WI38 (cell line): ENCODE results near the gene CYB5R3.
"Not testable (repeated sequence)": the region's sequence is repeated elsewhere in the genome, so short reads cannot be mapped to it uniquely, and the experiment has no call there.

Experiments
- H3K4me3 ChIP-seq: 2 replicates; pipeline ENCODE4 v1.5.1; 2011; ENCODE audit warnings: low read depth, mild to moderate bottlenecking, control low read depth, low read length
- TF ChIP-seq, protein P1 (sequence below): IDR thresholded peaks from 2 replicates; pipeline ENCODE4 v1.5.1; 2012; ENCODE audit warnings: low read depth, mild to moderate bottlenecking, control low read depth, low read length

The CYB5R3 gene

DNA sequence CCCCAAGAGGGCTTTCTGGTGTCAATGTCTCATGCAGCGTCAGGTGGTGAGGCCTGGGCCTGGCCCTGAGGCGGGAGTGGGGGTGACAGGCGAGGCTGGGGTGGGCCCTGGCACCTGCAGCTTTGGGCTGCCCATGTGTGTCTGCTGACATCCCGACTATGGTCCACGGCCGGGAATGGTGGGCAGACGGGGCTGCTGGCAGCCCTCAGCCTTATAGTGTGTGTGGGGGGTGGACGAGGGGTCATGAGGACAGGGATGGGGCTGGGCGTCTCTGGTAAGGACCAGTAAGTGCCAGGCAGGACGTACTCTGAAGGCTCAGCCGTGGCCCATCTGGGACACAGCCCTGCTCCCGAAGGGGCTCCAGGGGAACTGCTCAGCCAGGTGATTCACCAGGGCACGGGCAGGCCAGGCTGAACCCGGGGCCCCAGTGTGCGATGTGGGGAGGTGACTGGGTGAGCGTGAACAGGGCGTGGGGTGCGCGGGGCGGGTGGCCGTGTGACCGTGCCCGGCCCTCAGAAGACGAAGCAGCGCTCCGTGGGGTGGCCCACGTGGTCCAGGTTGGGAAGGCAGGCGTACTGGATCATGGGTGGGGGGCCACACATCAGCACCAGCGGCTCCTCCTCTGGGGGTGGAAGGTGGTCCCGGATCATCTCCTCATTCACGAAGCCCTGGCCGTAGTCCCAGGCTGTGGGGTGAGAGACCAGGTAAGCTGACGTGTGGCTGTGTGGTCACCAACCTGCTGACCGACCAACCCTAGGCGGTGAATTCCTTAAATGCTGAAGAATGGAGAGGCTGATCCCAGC is 29.7 kb downstream of the CYB5R3 start:
- TF ChIP-seq, protein P1, sequence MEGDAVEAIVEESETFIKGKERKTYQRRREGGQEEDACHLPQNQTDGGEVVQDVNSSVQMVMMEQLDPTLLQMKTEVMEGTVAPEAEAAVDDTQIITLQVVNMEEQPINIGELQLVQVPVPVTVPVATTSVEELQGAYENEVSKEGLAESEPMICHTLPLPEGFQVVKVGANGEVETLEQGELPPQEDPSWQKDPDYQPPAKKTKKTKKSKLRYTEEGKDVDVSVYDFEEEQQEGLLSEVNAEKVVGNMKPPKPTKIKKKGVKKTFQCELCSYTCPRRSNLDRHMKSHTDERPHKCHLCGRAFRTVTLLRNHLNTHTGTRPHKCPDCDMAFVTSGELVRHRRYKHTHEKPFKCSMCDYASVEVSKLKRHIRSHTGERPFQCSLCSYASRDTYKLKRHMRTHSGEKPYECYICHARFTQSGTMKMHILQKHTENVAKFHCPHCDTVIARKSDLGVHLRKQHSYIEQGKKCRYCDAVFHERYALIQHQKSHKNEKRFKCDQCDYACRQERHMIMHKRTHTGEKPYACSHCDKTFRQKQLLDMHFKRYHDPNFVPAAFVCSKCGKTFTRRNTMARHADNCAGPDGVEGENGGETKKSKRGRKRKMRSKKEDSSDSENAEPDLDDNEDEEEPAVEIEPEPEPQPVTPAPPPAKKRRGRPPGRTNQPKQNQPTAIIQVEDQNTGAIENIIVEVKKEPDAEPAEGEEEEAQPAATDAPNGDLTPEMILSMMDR, result no peak
- H3K4me3 ChIP-seq, result no peak overlapping the region

DNA sequence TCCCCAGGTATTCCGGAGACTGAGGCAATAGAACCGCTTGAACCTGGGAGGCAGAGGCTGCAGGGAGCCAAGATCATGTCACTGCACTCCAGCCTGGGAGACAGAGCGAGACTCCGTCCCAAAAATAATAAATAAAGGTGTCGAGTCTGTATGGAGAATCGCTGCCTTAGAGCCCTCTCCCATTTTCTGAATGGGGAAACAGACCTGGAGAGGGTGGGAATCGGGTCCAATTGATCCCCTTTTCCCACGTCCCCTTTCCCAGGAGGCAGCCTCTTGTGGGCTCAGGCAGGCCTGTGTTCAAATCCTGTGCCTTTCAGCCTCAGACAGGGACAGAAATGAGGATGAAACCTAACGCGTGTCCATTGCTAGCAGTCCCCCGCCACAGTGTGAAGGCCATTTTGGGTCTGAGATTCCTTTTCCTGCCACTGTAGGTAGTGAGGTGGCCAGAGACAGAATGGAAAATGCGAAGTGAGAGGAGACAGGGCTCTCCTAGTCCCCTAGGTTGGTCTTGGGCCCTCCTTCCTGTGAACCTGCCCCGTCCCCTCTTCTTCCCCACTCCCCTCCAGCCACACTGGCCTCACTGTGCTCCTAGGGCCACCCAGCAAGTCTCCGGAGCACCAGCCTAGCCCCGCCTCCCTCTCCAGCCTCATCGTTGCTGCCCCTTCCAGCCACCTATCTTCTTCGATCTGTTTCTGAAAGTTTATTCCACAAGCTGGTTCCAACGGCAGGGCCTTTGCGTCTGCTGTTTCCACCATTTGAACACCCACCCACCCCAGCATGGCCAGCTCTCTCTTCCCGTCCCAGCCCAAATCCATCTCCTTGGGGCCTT is 31.8 kb downstream of the CYB5R3 start:
- TF ChIP-seq, protein P1, result no peak
- no peak overlapping the region for H3K4me3 ChIP-seq

DNA sequence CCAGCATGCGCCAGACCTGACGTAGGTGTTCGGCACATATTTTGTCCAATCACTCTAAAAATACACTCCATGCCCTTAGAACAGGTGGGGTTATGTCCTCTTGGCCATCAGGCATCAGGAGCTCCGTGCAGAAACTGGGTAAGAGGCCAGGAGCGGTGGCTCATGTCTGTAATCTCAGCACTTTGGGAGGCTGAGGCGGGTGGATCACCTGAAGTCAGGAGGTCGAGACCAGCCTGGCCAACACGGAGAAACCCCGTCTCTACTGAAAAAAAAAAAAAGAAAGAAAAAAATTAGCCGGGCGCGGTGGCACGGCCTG is 33.4 kb downstream of the CYB5R3 start:
- not testable (repeated sequence) for H3K4me3 ChIP-seq

DNA sequence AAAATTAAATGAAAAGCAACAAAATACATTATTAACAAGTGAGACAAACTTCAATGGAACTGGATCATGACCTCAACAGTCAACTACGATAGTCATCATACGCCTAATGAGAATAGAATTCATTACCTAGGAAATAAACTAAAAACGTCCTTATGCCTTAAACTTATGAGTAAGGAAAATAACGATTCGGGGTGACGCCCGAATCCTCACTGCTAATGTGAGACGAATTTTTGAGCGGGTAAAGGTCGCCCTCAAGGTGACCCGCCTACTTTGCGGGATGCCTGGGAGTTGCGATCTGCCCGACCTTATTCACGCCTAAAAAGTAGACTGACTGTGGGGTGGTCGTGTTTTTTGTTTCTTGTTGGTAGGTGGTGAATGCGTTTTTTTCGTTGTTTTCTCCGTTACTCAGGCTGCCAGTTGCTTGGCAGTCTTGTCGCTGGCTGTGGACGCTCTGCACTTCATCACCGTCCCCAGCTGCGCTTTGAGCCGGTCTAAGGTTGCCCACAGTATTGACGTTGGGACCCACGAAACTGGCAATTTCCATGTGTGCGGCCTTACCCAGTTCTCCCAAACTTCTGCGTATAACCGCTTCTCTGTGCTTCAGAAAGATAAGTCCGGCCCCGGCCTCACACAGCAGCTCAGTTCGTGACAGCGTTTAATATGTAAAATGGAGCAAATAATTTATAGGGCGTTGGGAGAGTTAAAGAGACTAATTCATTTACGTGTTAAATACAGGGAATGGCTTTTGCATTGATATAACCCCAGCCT is 33.9 kb downstream of the CYB5R3 start:
- H3K4me3 ChIP-seq, result peak overlapping the region; percentile 72
- TF ChIP-seq, protein P1, result no peak

DNA sequence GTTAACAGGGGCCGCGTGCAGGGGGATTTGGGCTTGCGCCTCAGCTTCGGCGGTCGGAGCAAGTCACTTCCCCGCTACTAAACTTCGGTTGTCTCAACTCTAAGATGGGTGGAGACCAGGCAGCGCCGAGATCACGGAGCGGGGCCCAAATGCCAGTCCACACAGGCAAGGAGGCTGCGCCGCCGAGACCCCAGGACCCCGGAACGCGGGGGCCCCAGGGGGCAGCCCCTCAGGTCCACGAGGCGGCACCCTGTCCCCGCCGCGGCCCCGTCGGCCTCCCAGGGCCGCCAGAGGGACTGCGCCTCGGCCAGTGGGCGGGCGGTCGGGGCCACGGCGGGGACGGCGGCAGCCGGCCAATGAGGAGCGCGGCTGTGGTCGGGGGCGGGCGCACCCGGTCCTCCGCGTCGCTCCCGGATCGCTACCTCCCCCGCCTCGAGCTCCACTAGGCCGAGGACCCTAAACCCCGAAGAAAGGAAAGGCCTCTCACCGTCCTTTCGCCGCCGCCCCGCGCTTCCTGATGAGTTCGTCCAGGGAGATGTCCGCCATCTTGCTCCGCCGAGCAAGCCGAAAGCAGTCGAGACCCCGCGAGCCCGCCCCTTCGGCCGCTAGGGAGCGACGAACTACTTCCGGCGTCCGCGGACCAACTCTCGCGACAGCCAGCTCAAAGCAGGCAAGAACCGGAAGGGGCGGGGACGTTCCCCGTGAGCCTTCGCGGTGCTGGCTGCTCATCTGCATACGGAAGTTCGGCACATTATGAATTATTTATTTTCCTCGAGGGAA is 34.7 kb downstream of the CYB5R3 start, which contains the start of gene POLDIP3:
Gene POLDIP3 (minus strand): TSS at position 572 of the 780 bp plus-strand sequence. CDS start 26 bp downstream, at position 546.
- H3K4me3 ChIP-seq, result peak within 1 kb of the TSS; percentile 72
- TF ChIP-seq, protein P1, result no peak

DNA sequence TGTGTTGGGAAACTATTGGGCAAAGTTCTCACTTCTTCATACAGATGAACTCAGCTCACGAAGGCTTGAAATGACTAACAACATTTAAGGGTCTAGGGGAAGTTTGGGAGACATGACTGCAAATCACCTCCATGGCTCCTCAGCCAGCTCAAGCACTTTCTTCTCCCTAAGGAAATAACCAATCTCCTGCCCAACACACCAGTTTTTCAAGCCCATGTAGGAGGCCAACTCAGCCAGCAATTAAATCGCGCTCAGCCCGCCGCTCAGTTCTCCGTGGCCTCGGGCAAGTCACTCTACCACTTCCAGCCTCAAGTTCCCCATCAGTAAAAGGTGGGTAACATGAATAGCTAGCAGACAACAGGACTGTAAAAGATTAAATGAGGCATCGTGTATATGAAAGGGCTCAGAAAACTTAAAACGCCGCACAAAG is 35.3 kb downstream of the CYB5R3 start:
- H3K4me3 ChIP-seq, result peak overlapping the region; percentile 72
- TF ChIP-seq, protein P1, result no peak

DNA sequence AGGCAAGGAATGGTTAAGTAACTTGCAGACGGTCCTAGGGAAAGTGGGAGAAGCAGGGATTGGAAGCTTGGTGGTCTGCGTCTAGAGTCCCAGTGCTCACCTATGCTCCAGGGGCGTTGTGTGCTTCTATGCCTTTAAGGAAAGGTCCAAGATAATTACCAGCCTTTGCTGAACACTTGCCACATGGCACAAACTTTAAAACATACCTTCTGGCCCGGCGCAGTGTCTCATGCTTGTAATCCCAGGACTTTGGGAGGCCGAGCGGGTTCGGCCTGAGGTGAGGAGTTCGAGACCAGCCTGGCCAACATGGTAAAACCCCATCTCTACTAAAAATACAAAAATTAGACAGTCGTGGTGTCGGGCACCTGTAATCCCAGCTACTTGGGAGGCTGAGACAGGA is 36.9 kb downstream of the CYB5R3 start:
- no peak overlapping the region for H3K4me3 ChIP-seq
- TF ChIP-seq, protein P1, result no peak
